SU-DHL-6 (cell line): ENCODE measurements around the gene SPN.

Source experiments
- CTCF ChIP-seq: fragments of 200-600 bp; sonication (generic); IDR thresholded peaks from one replicate; pipeline ENCODE4 v1.5.1; 2017; ENCODE audit warnings: antibody characterized with exemption, mild to moderate bottlenecking, low read length, moderate library complexity; ENCODE audit not compliant: insufficient read depth, poor library complexity, severe bottlenecking
- EZH2phosphoT487 ChIP-seq: fragments of 200-600 bp; sonication (generic), shearing (Covaris generic); conservative IDR thresholded peaks from 2 replicates; pipeline ENCODE4 v1.6.1; 2018; ENCODE audit warnings: mild to moderate bottlenecking, antibody characterized with exemption, low read length, moderate library complexity, mixed read lengths

- TF ChIP-seq CTCF (no peak), EZH2phosphoT487 (no peak)
Measured at GRCh38 chr16:29675811-29676643, 13.0 kb downstream of the SPN start.
